Neural progenitor cell (in vitro differentiated cells): ENCODE data around the gene GTF3A.
A peak's percentile ranks its signal among the peaks of the same experiment; 100 is the strongest.

Source experiments
- EZH2phosphoT487 ChIP-seq: fragments of 200-600 bp; sonication (generic); IDR thresholded peaks from 2 replicates; pipeline ENCODE4 v1.6.1; 2017; ENCODE audit warnings: antibody characterized with exemption
- TF ChIP-seq, protein P1 (sequence below): fragments of 200-600 bp; sonication (generic); IDR thresholded peaks from 2 replicates; pipeline ENCODE4 v1.5.1; 2017; ENCODE audit warnings: antibody characterized with exemption, mild to moderate bottlenecking

DNA sequence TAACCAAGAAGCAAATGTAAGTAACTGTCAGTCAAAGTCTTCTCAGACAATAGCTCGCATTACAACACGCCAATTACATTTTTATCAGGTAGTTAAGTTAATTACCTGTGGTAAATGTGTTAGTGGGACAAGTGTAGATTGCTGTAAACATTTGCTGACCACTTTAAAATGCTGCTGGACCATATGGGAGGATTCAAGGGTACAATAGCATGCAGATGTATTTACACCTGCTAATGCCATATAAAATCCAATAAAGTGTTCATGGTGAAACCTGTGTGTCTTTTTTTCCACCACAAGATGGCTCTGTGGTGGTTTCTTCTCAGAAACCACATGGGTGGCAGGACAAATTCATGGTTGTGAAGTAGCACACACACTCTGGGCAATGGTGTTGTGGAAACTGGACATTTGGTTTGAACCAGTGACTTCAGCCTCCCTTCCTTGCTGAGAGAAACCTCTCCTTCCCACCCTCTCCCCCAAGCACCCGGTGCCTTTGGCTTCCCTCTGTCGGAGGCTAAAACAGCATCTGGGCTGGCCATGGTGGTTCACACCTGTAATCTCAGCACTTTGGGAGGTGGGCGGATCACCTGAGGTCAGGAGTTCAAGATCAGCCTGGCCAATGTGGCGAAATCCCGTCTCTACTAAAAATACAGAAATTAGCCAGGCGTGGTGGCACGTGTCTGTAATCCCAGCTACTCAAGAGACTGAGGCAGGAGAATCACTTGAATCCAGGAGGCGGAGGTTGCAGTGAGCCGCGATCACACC lies 18.1 kb upstream of the GTF3A start:
- TF ChIP-seq, protein P1, sequence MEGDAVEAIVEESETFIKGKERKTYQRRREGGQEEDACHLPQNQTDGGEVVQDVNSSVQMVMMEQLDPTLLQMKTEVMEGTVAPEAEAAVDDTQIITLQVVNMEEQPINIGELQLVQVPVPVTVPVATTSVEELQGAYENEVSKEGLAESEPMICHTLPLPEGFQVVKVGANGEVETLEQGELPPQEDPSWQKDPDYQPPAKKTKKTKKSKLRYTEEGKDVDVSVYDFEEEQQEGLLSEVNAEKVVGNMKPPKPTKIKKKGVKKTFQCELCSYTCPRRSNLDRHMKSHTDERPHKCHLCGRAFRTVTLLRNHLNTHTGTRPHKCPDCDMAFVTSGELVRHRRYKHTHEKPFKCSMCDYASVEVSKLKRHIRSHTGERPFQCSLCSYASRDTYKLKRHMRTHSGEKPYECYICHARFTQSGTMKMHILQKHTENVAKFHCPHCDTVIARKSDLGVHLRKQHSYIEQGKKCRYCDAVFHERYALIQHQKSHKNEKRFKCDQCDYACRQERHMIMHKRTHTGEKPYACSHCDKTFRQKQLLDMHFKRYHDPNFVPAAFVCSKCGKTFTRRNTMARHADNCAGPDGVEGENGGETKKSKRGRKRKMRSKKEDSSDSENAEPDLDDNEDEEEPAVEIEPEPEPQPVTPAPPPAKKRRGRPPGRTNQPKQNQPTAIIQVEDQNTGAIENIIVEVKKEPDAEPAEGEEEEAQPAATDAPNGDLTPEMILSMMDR: peak; percentile 51
- TF ChIP-seq EZH2phosphoT487: no peak
